ENCODE measurements around the gene GPR37.

DNA sequence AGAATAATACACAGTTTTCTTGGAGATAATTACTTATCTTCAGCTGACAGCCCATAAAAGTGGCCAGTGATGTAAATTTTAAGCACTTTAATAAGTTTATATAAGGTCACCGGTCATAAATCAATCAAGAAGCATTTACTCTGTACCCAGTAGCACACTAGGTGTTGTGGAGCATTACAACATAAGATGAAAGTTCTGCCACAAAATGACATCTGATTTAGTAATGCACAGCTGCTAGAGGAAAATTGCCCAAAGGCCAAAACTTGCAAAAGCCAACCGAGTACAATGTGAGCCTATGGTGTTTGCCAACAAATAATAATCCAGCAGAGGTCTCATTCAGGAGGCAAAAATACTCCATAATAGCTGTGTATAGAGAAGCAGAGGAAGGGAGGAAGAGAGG is 63.6 kb downstream of the GPR37 start:
- TF ChIP-seq, protein P1, sequence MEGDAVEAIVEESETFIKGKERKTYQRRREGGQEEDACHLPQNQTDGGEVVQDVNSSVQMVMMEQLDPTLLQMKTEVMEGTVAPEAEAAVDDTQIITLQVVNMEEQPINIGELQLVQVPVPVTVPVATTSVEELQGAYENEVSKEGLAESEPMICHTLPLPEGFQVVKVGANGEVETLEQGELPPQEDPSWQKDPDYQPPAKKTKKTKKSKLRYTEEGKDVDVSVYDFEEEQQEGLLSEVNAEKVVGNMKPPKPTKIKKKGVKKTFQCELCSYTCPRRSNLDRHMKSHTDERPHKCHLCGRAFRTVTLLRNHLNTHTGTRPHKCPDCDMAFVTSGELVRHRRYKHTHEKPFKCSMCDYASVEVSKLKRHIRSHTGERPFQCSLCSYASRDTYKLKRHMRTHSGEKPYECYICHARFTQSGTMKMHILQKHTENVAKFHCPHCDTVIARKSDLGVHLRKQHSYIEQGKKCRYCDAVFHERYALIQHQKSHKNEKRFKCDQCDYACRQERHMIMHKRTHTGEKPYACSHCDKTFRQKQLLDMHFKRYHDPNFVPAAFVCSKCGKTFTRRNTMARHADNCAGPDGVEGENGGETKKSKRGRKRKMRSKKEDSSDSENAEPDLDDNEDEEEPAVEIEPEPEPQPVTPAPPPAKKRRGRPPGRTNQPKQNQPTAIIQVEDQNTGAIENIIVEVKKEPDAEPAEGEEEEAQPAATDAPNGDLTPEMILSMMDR (IDR thresholded peaks at IDR 0.05), result no peak
- TF ChIP-seq, protein P2, sequence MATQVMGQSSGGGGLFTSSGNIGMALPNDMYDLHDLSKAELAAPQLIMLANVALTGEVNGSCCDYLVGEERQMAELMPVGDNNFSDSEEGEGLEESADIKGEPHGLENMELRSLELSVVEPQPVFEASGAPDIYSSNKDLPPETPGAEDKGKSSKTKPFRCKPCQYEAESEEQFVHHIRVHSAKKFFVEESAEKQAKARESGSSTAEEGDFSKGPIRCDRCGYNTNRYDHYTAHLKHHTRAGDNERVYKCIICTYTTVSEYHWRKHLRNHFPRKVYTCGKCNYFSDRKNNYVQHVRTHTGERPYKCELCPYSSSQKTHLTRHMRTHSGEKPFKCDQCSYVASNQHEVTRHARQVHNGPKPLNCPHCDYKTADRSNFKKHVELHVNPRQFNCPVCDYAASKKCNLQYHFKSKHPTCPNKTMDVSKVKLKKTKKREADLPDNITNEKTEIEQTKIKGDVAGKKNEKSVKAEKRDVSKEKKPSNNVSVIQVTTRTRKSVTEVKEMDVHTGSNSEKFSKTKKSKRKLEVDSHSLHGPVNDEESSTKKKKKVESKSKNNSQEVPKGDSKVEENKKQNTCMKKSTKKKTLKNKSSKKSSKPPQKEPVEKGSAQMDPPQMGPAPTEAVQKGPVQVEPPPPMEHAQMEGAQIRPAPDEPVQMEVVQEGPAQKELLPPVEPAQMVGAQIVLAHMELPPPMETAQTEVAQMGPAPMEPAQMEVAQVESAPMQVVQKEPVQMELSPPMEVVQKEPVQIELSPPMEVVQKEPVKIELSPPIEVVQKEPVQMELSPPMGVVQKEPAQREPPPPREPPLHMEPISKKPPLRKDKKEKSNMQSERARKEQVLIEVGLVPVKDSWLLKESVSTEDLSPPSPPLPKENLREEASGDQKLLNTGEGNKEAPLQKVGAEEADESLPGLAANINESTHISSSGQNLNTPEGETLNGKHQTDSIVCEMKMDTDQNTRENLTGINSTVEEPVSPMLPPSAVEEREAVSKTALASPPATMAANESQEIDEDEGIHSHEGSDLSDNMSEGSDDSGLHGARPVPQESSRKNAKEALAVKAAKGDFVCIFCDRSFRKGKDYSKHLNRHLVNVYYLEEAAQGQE (IDR thresholded peaks at IDR 0.05; ENCODE audit: insufficient read depth in 1 of 2, low read depth in 2 of 2, low read length in 1 of 2), result no peak
- no peak for TF ChIP-seq POLR2AphosphoS5 (IDR thresholded peaks at IDR 0.05; ENCODE audit: low read depth, low read length)

Measured in Panc1 (cell line).